ENCODE results near the gene KCNMA1.

DNA sequence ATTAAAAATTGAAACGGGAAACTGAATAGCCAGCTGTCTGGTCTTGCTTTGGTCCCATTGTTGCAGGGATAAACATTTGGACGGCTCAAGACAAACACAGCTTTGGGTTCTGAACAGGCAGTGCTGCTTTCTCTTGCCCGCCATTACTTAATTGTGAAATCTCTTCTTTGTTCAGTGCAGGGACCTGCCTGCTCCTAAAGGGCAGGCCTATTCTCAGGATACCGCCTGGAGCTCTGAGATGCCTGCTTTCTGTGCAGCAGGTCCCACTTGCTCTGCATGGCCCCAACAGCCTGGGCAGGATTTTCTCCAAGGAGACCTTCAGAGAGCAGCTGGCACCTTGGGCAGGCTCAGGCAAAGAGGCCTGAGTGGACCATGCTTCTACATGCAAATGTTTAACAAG, 237.6 kb downstream of the KCNMA1 start:
- TF ChIP-seq CTCF (IDR thresholded peaks at IDR 0.05): no peak
- TF ChIP-seq POLR2A (IDR thresholded peaks at IDR 0.05): no peak
